ENCODE data around the gene FXYD6. TPM values are rescaled to one million over a fixed set of nuclear protein-coding genes. Genes with fewer than 3 reads are reported as not detected.
"Not testable (repeated sequence)": the region's sequence is repeated elsewhere in the genome, so short reads cannot be mapped to it uniquely, and the experiment has no call there.

Gene FXYD6
- total RNA-seq, 1 donor from 2014 or later = not detected

GRCh38 chr11:117870103-117870952 is 6.1 kb downstream of the FXYD6 start:
- Mint-ChIP-seq H3K4me1 (peaks cover 11% of the 10 kb centered on the region), H3K9me3 (no peaks in the 10 kb centered on the region), H3K36me3 (ENCODE audit: low read depth) (no peaks in the 10 kb centered on the region), H3K27ac (no peak overlapping the region), H3K27me3 (peaks cover 41% of the 10 kb centered on the region), H3K4me3 (no peak overlapping the region)
- POLR2A ChIA-PET = no interaction called here
- no peak for DNase-seq
- intact Hi-C loops (cut with micrococcal nuclease) = no loop called here
- no peak for TF ChIP-seq CTCF (IDR thresholded peaks at IDR 0.05)
- no peak for ATAC-seq (ENCODE audit: low read depth)
- CTCF ChIA-PET = interaction anchor here (1.9 kb wide), 1 partner anchor 76 kb away, joined by 5 read pairs; no protein-coding TSS in a partner anchor

GRCh38 chr11:117869604-117870003 is 6.9 kb downstream of the FXYD6 start:
- ChIA-PET CTCF (no interaction called here), POLR2A (no interaction called here)
- no peak overlapping the region for H3K27ac Mint-ChIP-seq
- H3K27me3 Mint-ChIP-seq = peaks cover 40% of the 10 kb centered on the region
- H3K9me3 Mint-ChIP-seq = no peaks in the 10 kb centered on the region
- no peak for TF ChIP-seq CTCF (IDR thresholded peaks at IDR 0.05)
- no peaks in the 10 kb centered on the region for H3K36me3 Mint-ChIP-seq (ENCODE audit: low read depth)
- ATAC-seq (ENCODE audit: low read depth) = no peak
- DNase-seq = no peak
- intact Hi-C loops (cut with micrococcal nuclease) = no loop called here
- no peak overlapping the region for H3K4me3 Mint-ChIP-seq
- peaks cover 7% of the 10 kb centered on the region for H3K4me1 Mint-ChIP-seq

DNA sequence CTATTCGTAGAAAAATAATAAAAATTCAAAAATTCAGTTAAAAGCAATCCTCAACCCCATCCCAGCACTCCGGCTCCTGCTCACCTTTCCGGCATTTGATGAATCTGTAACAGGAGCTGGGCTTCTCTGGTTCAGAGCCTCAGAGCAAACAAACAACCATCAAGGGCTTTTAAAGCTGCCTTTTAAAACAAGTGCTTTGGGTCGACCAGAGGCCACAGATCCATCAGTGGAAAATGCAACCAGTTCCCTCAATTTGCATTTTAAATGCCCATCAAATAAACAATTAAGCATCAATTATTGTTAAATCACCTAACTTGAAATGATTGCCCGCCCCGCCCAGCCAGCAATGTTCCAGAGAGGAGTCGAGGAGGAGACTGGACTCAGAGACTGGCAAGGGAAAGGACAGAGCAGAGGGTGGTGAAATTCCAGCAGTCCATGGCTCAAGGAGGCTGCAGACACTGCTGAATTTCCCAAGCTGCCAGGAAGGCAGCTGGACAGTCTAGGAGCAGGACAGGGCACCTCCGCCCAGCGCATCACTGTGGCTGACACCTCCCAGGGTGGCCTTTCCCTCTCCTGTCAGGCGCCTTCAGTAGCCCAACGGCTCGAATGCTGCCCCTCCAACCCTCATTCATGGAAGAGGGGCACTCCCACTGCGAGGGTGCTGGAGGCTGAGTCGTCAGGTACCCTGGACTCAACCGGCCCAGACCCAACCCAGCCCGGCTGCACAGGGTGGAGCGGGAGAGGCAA is 7.5 kb downstream of the FXYD6 start:
- intact Hi-C loops (cut with micrococcal nuclease) = no loop called here
- no peak for DNase-seq
- Mint-ChIP-seq H3K9me3 (no peaks in the 10 kb centered on the region), H3K36me3 (ENCODE audit: low read depth) (no peaks in the 10 kb centered on the region), H3K4me3 (no peak overlapping the region), H3K27me3 (peaks cover 37% of the 10 kb centered on the region), H3K27ac (no peak overlapping the region), H3K4me1 (peaks cover 2% of the 10 kb centered on the region)
- no peak for ATAC-seq (ENCODE audit: low read depth)
- ChIA-PET CTCF (no interaction called here), POLR2A (no interaction called here)
- no peak for TF ChIP-seq CTCF (IDR thresholded peaks at IDR 0.05)

- H3K27me3 Mint-ChIP-seq = peaks cover 30% of the 10 kb centered on the region
- H3K27ac Mint-ChIP-seq = no peak overlapping the region
- intact Hi-C loops (cut with micrococcal nuclease) = no loop called here
- no peaks in the 10 kb centered on the region for H3K36me3 Mint-ChIP-seq (ENCODE audit: low read depth)
- no peak overlapping the region for H3K4me3 Mint-ChIP-seq
- ChIA-PET CTCF (no interaction called here), POLR2A (no interaction called here)
- no peaks in the 10 kb centered on the region for H3K9me3 Mint-ChIP-seq
- ATAC-seq (ENCODE audit: low read depth) = no peak
- no peaks in the 10 kb centered on the region for H3K4me1 Mint-ChIP-seq
- no peak for DNase-seq
- no peak for TF ChIP-seq CTCF (IDR thresholded peaks at IDR 0.05)
Observed at GRCh38 chr11:117868088-117868487, 8.4 kb downstream of the FXYD6 start.

DNA sequence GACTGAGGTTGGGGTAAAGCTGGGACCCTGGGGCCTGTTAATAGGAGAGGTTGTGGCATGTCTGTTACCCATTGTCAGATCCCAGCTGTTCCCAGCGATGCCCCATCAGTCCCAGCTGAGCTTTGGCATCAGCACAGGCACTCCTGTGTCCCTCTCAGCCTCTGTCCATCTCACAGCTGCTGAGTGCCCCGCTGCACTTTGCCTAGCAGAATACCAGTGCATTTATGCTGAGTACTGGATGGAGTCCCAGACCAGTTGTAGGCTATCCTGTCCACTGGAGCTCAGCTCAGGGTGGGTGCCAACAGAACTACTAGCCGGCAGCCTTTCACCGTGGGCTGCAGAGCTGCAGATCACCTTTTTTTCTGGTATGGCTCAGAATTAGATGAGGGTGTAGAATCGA is 9.9 kb downstream of the FXYD6 start:
- ATAC-seq (ENCODE audit: low read depth) (no peak), DNase-seq (no peak)
- Mint-ChIP-seq H3K36me3 (ENCODE audit: low read depth) (no peaks in the 10 kb centered on the region), H3K9me3 (no peaks in the 10 kb centered on the region), H3K27ac (no peak overlapping the region), H3K27me3 (peaks cover 20% of the 10 kb centered on the region), H3K4me3 (no peak overlapping the region), H3K4me1 (no peaks in the 10 kb centered on the region)
- CTCF ChIA-PET = no interaction called here
- POLR2A ChIA-PET = no interaction called here
- no peak for TF ChIP-seq CTCF (IDR thresholded peaks at IDR 0.05)
- intact Hi-C loops (cut with micrococcal nuclease) = no loop called here

- DNase-seq, CTCF ChIA-PET: not testable (repeated sequence)
Observed at GRCh38 chr11:117865546-117865945, 10.9 kb downstream of the FXYD6 start.

More at GRCh38 chr11:117865546-117865945, 10.9 kb downstream of the FXYD6 start:
- H3K4me1 Mint-ChIP-seq; POLR2A ChIA-PET; H3K4me3 Mint-ChIP-seq; H3K36me3 Mint-ChIP-seq (ENCODE audit: low read depth); H3K9me3 Mint-ChIP-seq; intact Hi-C loops (cut with micrococcal nuclease); H3K27ac Mint-ChIP-seq; ATAC-seq (ENCODE audit: low read depth): not testable (repeated sequence)
- peaks cover 20% of the 10 kb centered on the region for H3K27me3 Mint-ChIP-seq
